Ovary (tissue), 9 donors: ENCODE measurements around the gene ANTXR1. TPM values are rescaled to one million over a fixed set of nuclear protein-coding genes. Genes with fewer than 3 reads are reported as not detected.

Experiments used
- DNase-seq, 5 donors: peaks; one replicate each; pipeline ENCODE4 v3.0.0-alpha.2; 2019 to 2020
- H3K27ac ChIP-seq, 2 donors: fragments of 200-600 bp; one replicate each; pipeline versions ENCODE4 v1.5.1 to v1.8.0; 2019 to 2022
- H3K27me3 ChIP-seq: fragments of 200-600 bp; one replicate; pipeline ENCODE4 v1.8.0; 2022
- H3K36me3 ChIP-seq: fragments of 200-600 bp; sonication (generic); one replicate; pipeline ENCODE4 v1.5.1; 2019
- H3K4me1 ChIP-seq: one replicate; pipeline ENCODE4 v1.8.1; 2013; ENCODE audit warnings: mild to moderate bottlenecking, moderate library complexity; ENCODE audit not compliant: insufficient read depth
- H3K4me3 ChIP-seq: fragments of 200-600 bp; sonication (generic); one replicate; pipeline ENCODE4 v1.5.1; 2017
- H3K9me3 ChIP-seq, 2 donors: fragments of 200-600 bp in 1 of 2; sonication (generic) in 1 of 2; one replicate each; pipeline versions ENCODE4 v1.5.1 to v1.8.1; 2013 to 2019; ENCODE audit warnings: mild to moderate bottlenecking in 1 of 2, moderate library complexity in 1 of 2
- EP300 ChIP-seq: sonication (generic); formaldehyde crosslinking; IDR thresholded peaks from one replicate; pipeline ENCODE4 v1.6.1; 2017; ENCODE audit warnings: antibody characterized with exemption
- POLR2A ChIP-seq: fragments of 450-650 bp; IDR thresholded peaks from one replicate; pipeline ENCODE4 v1.6.1; 2017; ENCODE audit warnings: antibody characterized with exemption, mild to moderate bottlenecking, moderate library complexity
- WGBS, 3 donors: extraction: QIAGEN DNeasy Blood & Tissue Kit in 1 of 3; methylation state at CpG; one replicate each; pipeline versions ENCODE4 v1.1.5 to v1.1.7; 2013 to 2017; 5-methylcytosine and 5-hydroxymethylcytosine counted together
- intact Hi-C, 4 donors: fragments of 100-400 bp; cut with DNase I; formaldehyde crosslinking; loops; one replicate each; pipeline versions ENCODE4 v1.11.0 to v1.15.1; 2022 to 2023
- polyA plus RNA-seq, 2 donors: library from polyadenylated mRNA; stranded (reverse); fragments of 200-250 nt in 1 of 2; fragments of 350-450 nt in 1 of 2; fragmentation: Illumina TruSeq in 1 of 2; extraction: RNeasy Lipid Tissue Mini Kit (QIAGEN cat#74804) in 1 of 2; gene quantifications; one replicate each; pipeline ENCODE4 v1.2.3, GENCODE V29; 2013 to 2014
- total RNA-seq, 7 donors: library from RNA; depleted of rRNA in 2 of 7; stranded (reverse); fragments of >200 nt in 2 of 7; fragmentation: NEBNext Ultra II Directional in 3 of 7; extraction: Animal tissue kit (Norgen Biotek cat#: 25700) in 3 of 7; gene quantifications; one replicate each; pipeline versions ENCODE4 v1.1.0 to v1.2.4, GENCODE V29; 2016 to 2023
- TF ChIP-seq, protein P1 (sequence below), 3 donors: fragments of 450-650 bp in 2 of 3; fragments of 200-600 bp in 1 of 3; IDR thresholded peaks; one replicate each; pipeline versions ENCODE4 v1.5.1 to v1.8.0; 2016 to 2022; ENCODE audit warnings: antibody characterized with exemption in 3 of 3, mild to moderate bottlenecking in 1 of 3
- donor health status: DM: no; HTN: no; CAD: no; lungs with moderate emphysema.
- donor health status: DM: no; HTN: no; CAD: no.
- donor health status: Bipolar disorder and iron deficiency.
- donor health status: DM: yes; HTN: yes; CAD: no.
- donor health status: DM: no; HTN: no; CAD: no.
- donor health status: DM: yes; HTN: yes; CAD: no.

ANTXR1 gene
- total and polyA plus RNA-seq, 9 donors, result 73.0 to 276 (median 152) TPM

- Histone ChIP-seq H3K27me3 (no peaks in the 10 kb centered on the region), H3K4me1 (peaks cover 9% of the 10 kb centered on the region), H3K4me3 (no peak overlapping the region), H3K36me3 (no peaks in the 10 kb centered on the region), H3K9me3 (no peaks in the 10 kb centered on the region), H3K27ac (no peak overlapping the region)
- 92 to 97% (median 93%) methylated on average over 3 of the region's 3 CpGs for WGBS, 3 donors
- no peak for TF ChIP-seq POLR2A
- TF ChIP-seq, protein P1, sequence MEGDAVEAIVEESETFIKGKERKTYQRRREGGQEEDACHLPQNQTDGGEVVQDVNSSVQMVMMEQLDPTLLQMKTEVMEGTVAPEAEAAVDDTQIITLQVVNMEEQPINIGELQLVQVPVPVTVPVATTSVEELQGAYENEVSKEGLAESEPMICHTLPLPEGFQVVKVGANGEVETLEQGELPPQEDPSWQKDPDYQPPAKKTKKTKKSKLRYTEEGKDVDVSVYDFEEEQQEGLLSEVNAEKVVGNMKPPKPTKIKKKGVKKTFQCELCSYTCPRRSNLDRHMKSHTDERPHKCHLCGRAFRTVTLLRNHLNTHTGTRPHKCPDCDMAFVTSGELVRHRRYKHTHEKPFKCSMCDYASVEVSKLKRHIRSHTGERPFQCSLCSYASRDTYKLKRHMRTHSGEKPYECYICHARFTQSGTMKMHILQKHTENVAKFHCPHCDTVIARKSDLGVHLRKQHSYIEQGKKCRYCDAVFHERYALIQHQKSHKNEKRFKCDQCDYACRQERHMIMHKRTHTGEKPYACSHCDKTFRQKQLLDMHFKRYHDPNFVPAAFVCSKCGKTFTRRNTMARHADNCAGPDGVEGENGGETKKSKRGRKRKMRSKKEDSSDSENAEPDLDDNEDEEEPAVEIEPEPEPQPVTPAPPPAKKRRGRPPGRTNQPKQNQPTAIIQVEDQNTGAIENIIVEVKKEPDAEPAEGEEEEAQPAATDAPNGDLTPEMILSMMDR (IDR thresholded peaks at IDR 0.05), result no peak
- TF ChIP-seq EP300, result no peak
- intact Hi-C loops, result no loop called here
- DNase-seq, result no peak
These were observed 173.6 kb downstream of the ANTXR1 start for GRCh38 chr2:69186614-69187013.

DNA sequence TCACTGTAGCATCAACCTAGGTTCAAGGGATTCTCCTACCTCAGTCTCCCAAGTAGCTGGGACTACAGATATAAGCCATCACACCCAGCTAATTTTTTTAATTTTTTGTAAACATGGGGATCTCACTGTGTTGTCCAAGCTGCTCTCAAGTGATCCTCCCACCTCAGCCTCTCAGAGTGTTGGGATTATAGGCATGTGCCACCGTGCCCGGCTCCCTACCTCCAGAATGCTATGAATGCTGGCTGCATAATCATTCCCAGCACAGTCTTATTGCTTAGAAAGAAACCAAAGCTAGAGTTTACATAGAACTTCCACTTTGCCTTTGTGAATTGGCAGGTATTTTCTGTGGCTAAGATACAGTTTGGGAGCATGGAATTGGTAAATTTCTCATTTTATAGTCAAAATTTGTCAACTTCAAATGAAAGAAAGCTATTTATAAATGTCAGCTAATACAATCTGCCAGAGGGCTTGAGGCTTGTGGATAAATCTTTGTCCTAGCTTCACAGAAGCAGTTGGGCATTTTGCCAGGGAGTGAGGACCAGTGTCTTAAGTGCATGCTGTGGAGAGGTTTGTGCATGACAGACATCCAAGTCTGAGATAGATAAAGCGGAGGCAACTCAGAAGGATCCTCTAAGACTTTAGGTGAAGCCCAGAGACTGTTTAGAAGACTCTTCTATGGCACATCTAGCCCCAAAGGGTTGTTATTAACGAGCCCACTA lies 175.4 kb downstream of the ANTXR1 start:
- H3K4me3 ChIP-seq, result no peak overlapping the region
- peaks cover 9% of the 10 kb centered on the region for H3K4me1 ChIP-seq
- no peaks in the 10 kb centered on the region for H3K9me3 ChIP-seq
- DNase-seq, result peak in 1 of 5 donors; percentile 46
- WGBS, 3 donors, result 85 to 92% (median 89%) methylated on average over 4 of the region's 4 CpGs
- TF ChIP-seq POLR2A (no peak), EP300 (no peak)
- TF ChIP-seq, protein P1 (IDR thresholded peaks at IDR 0.05), result no peak
- H3K27ac ChIP-seq, result peak overlapping the region in 1 of 2 donors; percentile 7
- intact Hi-C loops, result no loop called here
- no peaks in the 10 kb centered on the region for H3K27me3 ChIP-seq
- H3K36me3 ChIP-seq, result no peaks in the 10 kb centered on the region

- H3K4me3 ChIP-seq, result no peak overlapping the region
- peaks cover 13% of the 10 kb centered on the region for H3K4me1 ChIP-seq
- H3K27ac ChIP-seq, result peak overlapping the region in 1 of 2 donors; percentile 41
- intact Hi-C loops, result no loop called here
- no peaks in the 10 kb centered on the region for H3K9me3 ChIP-seq
- H3K27me3 ChIP-seq, result no peaks in the 10 kb centered on the region
- TF ChIP-seq EP300 (no peak), POLR2A (no peak)
- TF ChIP-seq, protein P1 (IDR thresholded peaks at IDR 0.05), result no peak
- H3K36me3 ChIP-seq, result no peaks in the 10 kb centered on the region
- WGBS, 3 donors, result 3 to 4% (median 4%) methylated on average over 3 of the region's 3 CpGs
- no peak for DNase-seq
These were observed 177.9 kb downstream of the ANTXR1 start for GRCh38 chr2:69190743-69191404.

- Histone ChIP-seq H3K27ac (no peak overlapping the region), H3K27me3 (no peaks in the 10 kb centered on the region), H3K4me3 (no peak overlapping the region), H3K4me1 (peaks cover 17% of the 10 kb centered on the region), H3K9me3 (no peaks in the 10 kb centered on the region), H3K36me3 (no peaks in the 10 kb centered on the region)
- TF ChIP-seq, protein P1 (IDR thresholded peaks at IDR 0.05), result no peak
- TF ChIP-seq EP300 (no peak), POLR2A (no peak)
- 92 to 97% (median 96%) methylated on average over 1 of the region's 1 CpG for WGBS, 3 donors
- no peak for DNase-seq
- intact Hi-C loops, result no loop called here
These were observed 178.7 kb downstream of the ANTXR1 start for GRCh38 chr2:69191634-69192033.
